SK-N-SH (cell line): Measurements from ENCODE around the gene INO80C. TPM values are rescaled to one million over a fixed set of nuclear protein-coding genes. Genes with fewer than 3 reads are reported as not detected.
"Not testable (repeated sequence)": the region's sequence is repeated elsewhere in the genome, so short reads cannot be mapped to it uniquely, and the experiment has no call there.

Source experiments
- CTCF ChIA-PET: fragments of 300-600, 350-600 bp; formaldehyde crosslinking; extraction: SDS; loops from one replicate; lab custom pipeline; 2021; lab: Yijun Ruan, JAX
- POLR2A ChIA-PET: fragments of 350-600 bp; sonication (Branson Sonifier 250); formaldehyde crosslinking; extraction: SDS; loops from one replicate; lab custom pipeline; 2020; ENCODE audit warnings: antibody characterized with exemption, inconsistent platforms; lab: Yijun Ruan, JAX
- DNase-seq: peaks from one replicate; pipeline ENCODE4 v3.0.0; 2012
- H2AFZ ChIP-seq: fragments of 200-600 bp; sonication (generic); 2 replicates; pipeline ENCODE4 v1.8.1; 2016; ENCODE audit warnings: antibody characterized with exemption, mild to moderate bottlenecking, low read depth
- H3F3A ChIP-seq: fragments of 200-600 bp; sonication (generic); replicated peaks from 2 replicates; pipeline ENCODE3; 2016; ENCODE audit warnings: antibody characterized with exemption, mild to moderate bottlenecking; ENCODE audit not compliant: insufficient read depth
- H3K27ac ChIP-seq, 2 experiments: fragments of 200-500 bp in 1 of 2; fragments of 200-600 bp in 1 of 2; sonication (Bioruptor generic) in 1 of 2; sonication (generic), shearing (Covaris generic) in 1 of 2; 2 replicates each; pipeline versions ENCODE4 v1.5.1 to v1.6.1; 2014 to 2016; ENCODE audit warnings: low read depth in 2 of 2, inconsistent platforms in 1 of 2, low read length in 1 of 2, mild to moderate bottlenecking in 1 of 2, mixed read lengths in 1 of 2
- H3K27me3 ChIP-seq: fragments of 200-600 bp; sonication (generic), shearing (Covaris generic); 2 replicates; pipeline ENCODE4 v1.6.1; 2016; ENCODE audit warnings: mixed run types; ENCODE audit not compliant: insufficient read depth
- H3K36me3 ChIP-seq, 2 experiments: fragments of 200-500 bp in 1 of 2; fragments of 200-600 bp in 1 of 2; sonication (Bioruptor generic) in 1 of 2; sonication (generic) in 1 of 2; replicated peaks in 1 of 2; 2 replicates each; pipeline versions ENCODE3 to v1.5.1; 2014 to 2016; ENCODE audit warnings: low read length in 1 of 2, mild to moderate bottlenecking in 1 of 2; ENCODE audit not compliant: insufficient read depth in 2 of 2, control insufficient read depth in 1 of 2
- H3K4me1 ChIP-seq, 2 experiments: fragments of 200-500 bp in 1 of 2; fragments of 200-600 bp in 1 of 2; sonication (Bioruptor generic) in 1 of 2; sonication (generic), shearing (Covaris generic) in 1 of 2; 2 replicates each; pipeline versions ENCODE4 v1.5.1 to v1.6.1; 2014 to 2016; ENCODE audit warnings: low read depth in 1 of 2, low read length in 1 of 2, mixed run types in 1 of 2; ENCODE audit not compliant: insufficient read depth in 2 of 2, control insufficient read depth in 1 of 2
- H3K4me2 ChIP-seq: fragments of 200-600 bp; sonication (generic), shearing (Covaris generic); 2 replicates; pipeline ENCODE4 v1.6.1; 2017; ENCODE audit warnings: mixed run types
- H3K4me3 ChIP-seq, 2 experiments: fragments of 200-500 bp in 1 of 2; fragments of 200-600 bp in 1 of 2; sonication (Bioruptor generic) in 1 of 2; sonication (generic), shearing (Covaris generic) in 1 of 2; 2 replicates each; pipeline versions ENCODE4 v1.5.1 to v1.8.1; 2014 to 2016; ENCODE audit warnings: low read depth in 2 of 2, inconsistent platforms in 1 of 2, low read length in 1 of 2, mild to moderate bottlenecking in 1 of 2, mixed read lengths in 1 of 2, moderate library complexity in 1 of 2
- H3K79me2 ChIP-seq: fragments of 200-600 bp; sonication (generic); 2 replicates; pipeline ENCODE4 v1.8.1; 2017; ENCODE audit warnings: mild to moderate bottlenecking; ENCODE audit not compliant: insufficient read depth
- H3K9ac ChIP-seq: fragments of 200-600 bp; sonication (generic); 2 replicates; pipeline ENCODE4 v1.6.1; 2017; ENCODE audit warnings: mixed run types
- H3K9me2 ChIP-seq: fragments of 200-600 bp; sonication (generic); 2 replicates; pipeline ENCODE4 v1.6.1; 2017; ENCODE audit warnings: mixed run types
- H3K9me3 ChIP-seq: fragments of 200-600 bp; sonication (generic); 2 replicates; pipeline ENCODE4 v1.6.1; 2017; ENCODE audit warnings: mixed run types, mild to moderate bottlenecking, moderate library complexity
- H4K20me1 ChIP-seq: fragments of 200-600 bp; sonication (generic); 2 replicates; pipeline ENCODE4 v1.6.1; 2017; ENCODE audit warnings: mild to moderate bottlenecking, mixed run types; ENCODE audit not compliant: insufficient read depth
- CHD2 ChIP-seq: fragments of 150-350 bp; IDR thresholded peaks from 2 replicates; pipeline ENCODE4 v1.6.1; 2018; ENCODE audit warnings: low read length; ENCODE audit not compliant: partially characterized antibody
- EP300 ChIP-seq, 2 experiments: IDR thresholded peaks; 2 replicates each; pipeline versions ENCODE4 v1.4.0 to v1.6.1; 2012; ENCODE audit warnings: borderline replicate concordance in 1 of 2, low read depth in 1 of 2, low read length in 1 of 2
- FOSL2 ChIP-seq: IDR thresholded peaks from 2 replicates; pipeline ENCODE4 v1.4.0; 2012; ENCODE audit warnings: low read depth, mild to moderate bottlenecking, moderate library complexity, borderline replicate concordance
- GABPA ChIP-seq: IDR thresholded peaks from 2 replicates; pipeline ENCODE4 v1.4.0; 2012; ENCODE audit warnings: low read depth, mild to moderate bottlenecking
- POLR2AphosphoS5 ChIP-seq: IDR thresholded peaks from 2 replicates; pipeline ENCODE4 v1.6.1; 2012; ENCODE audit warnings: low read depth, low read length
- RFX5 ChIP-seq: IDR thresholded peaks from 2 replicates; pipeline ENCODE4 v1.6.1; 2012; ENCODE audit warnings: mild to moderate bottlenecking, improper control_type of control experiment, low read length
- WGBS: methylation state at CpG from one replicate; pipeline ENCODE4 v1.1.6; 2017; ENCODE audit warnings: low lambda C conversion rate; 5-methylcytosine and 5-hydroxymethylcytosine counted together
- polyA plus RNA-seq, 3 experiments: library from polyadenylated mRNA; depleted of rRNA; stranded (reverse); fragments of >200 nt; gene quantifications; 2 replicates each; pipeline ENCODE4 v1.2.3, GENCODE V29; 2012
- TF ChIP-seq, protein P1 (sequence below): IDR thresholded peaks from 2 replicates; pipeline ENCODE4 v1.4.0; 2012; ENCODE audit warnings: low read depth, borderline replicate concordance
- TF ChIP-seq, protein P2 (sequence below): fragments of 150-350 bp; IDR thresholded peaks from 2 replicates; pipeline ENCODE4 v1.6.1; 2017; ENCODE audit warnings: antibody characterized with exemption, low read length, low read depth, borderline replicate concordance
- TF ChIP-seq, protein P3 (sequence below): IDR thresholded peaks from 2 replicates; pipeline ENCODE4 v1.4.0; 2012; ENCODE audit warnings: low read depth, borderline replicate concordance
- TF ChIP-seq, protein P4 (sequence below): fragments of 200-600 bp; sonication (generic); IDR thresholded peaks from 2 replicates; pipeline ENCODE4 v1.6.1; 2017; ENCODE audit warnings: antibody characterized with exemption, mild to moderate bottlenecking, moderate library complexity

INO80C gene
- polyA plus RNA-seq, 1 of the 3 experiments (the other 2 are of a cell fraction) = 17.0 TPM

DNA sequence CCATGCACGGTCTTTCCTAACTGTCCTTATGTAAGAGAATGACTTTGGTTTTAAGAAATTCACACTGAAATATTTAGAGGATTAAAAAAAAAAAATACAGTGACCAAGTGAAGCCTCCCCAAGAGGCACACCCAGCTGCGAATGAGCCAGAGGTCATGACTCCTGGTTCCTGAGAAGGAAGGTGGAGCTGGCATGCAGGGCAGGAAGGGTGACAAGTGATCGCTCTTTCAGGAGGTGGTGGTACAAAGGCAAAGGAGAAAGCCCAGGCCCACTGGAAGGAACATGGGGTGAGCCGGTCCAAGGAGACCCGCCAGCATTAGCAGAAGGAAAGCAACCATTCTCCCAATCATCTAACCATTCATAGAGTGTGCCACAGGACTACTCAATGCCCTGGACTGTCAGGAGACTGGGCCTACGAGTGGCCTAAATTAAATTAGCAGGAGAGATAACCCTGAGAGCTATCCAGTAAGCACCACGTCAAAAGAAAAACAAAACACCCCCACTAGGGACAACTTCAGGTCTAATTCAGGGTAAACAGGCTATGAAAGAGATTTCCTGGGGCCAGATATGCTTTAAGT lies 7.8 kb downstream of the INO80C start:
- Histone ChIP-seq H3K27me3 (no peaks in the 10 kb centered on the region), H3K4me3 (no peak overlapping the region), H2AFZ (no peak overlapping the region), H3K4me2 (no peak overlapping the region), H4K20me1 (no peaks in the 10 kb centered on the region), H3K27ac (no peak overlapping the region)
- CTCF ChIA-PET = interaction anchor here (1.4 kb wide), 1 partner anchor 82 kb away, joined by 5 read pairs; no protein-coding TSS in a partner anchor
- peak; percentile 44 for DNase-seq
- TF ChIP-seq EP300 (IDR thresholded peaks at IDR 0.05; ENCODE audit: borderline replicate concordance in 1 of 2, low read depth in 1 of 2, low read length in 1 of 2) = no peak
- TF ChIP-seq, protein P1, sequence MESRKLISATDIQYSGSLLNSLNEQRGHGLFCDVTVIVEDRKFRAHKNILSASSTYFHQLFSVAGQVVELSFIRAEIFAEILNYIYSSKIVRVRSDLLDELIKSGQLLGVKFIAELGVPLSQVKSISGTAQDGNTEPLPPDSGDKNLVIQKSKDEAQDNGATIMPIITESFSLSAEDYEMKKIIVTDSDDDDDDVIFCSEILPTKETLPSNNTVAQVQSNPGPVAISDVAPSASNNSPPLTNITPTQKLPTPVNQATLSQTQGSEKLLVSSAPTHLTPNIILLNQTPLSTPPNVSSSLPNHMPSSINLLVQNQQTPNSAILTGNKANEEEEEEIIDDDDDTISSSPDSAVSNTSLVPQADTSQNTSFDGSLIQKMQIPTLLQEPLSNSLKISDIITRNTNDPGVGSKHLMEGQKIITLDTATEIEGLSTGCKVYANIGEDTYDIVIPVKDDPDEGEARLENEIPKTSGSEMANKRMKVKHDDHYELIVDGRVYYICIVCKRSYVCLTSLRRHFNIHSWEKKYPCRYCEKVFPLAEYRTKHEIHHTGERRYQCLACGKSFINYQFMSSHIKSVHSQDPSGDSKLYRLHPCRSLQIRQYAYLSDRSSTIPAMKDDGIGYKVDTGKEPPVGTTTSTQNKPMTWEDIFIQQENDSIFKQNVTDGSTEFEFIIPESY = no peak
- TF ChIP-seq GABPA = no peak
- TF ChIP-seq RFX5 = no peak
- TF ChIP-seq CHD2 = no peak
- TF ChIP-seq, protein P2, sequence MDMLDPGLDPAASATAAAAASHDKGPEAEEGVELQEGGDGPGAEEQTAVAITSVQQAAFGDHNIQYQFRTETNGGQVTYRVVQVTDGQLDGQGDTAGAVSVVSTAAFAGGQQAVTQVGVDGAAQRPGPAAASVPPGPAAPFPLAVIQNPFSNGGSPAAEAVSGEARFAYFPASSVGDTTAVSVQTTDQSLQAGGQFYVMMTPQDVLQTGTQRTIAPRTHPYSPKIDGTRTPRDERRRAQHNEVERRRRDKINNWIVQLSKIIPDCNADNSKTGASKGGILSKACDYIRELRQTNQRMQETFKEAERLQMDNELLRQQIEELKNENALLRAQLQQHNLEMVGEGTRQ = no peak
- TF ChIP-seq, protein P3, sequence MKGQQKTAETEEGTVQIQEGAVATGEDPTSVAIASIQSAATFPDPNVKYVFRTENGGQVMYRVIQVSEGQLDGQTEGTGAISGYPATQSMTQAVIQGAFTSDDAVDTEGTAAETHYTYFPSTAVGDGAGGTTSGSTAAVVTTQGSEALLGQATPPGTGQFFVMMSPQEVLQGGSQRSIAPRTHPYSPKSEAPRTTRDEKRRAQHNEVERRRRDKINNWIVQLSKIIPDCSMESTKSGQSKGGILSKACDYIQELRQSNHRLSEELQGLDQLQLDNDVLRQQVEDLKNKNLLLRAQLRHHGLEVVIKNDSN = no peak
- no peak for TF ChIP-seq FOSL2
- no peak for TF ChIP-seq POLR2AphosphoS5
- TF ChIP-seq, protein P4, sequence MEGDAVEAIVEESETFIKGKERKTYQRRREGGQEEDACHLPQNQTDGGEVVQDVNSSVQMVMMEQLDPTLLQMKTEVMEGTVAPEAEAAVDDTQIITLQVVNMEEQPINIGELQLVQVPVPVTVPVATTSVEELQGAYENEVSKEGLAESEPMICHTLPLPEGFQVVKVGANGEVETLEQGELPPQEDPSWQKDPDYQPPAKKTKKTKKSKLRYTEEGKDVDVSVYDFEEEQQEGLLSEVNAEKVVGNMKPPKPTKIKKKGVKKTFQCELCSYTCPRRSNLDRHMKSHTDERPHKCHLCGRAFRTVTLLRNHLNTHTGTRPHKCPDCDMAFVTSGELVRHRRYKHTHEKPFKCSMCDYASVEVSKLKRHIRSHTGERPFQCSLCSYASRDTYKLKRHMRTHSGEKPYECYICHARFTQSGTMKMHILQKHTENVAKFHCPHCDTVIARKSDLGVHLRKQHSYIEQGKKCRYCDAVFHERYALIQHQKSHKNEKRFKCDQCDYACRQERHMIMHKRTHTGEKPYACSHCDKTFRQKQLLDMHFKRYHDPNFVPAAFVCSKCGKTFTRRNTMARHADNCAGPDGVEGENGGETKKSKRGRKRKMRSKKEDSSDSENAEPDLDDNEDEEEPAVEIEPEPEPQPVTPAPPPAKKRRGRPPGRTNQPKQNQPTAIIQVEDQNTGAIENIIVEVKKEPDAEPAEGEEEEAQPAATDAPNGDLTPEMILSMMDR = no peak
- TF ChIP-seq, all 33 proteins: peak for 0
- Histone ChIP-seq H3K9me3 (no peaks in the 10 kb centered on the region), H3K36me3 (no peaks in the 10 kb centered on the region), H3F3A (no peaks in the 10 kb centered on the region), H3K9ac (no peak overlapping the region), H3K4me1 (peaks cover 0 to 14% of the 10 kb centered on the region in 2 experiments; a peak in 1 of 4 replicates), H3K9me2 (no peaks in the 10 kb centered on the region), H3K79me2 (peaks cover 8% of the 10 kb centered on the region; the same call in 1 of the 2 replicates)
- WGBS = 82% methylated on average over 7 of the region's 7 CpGs
- POLR2A ChIA-PET = no interaction called here

DNA sequence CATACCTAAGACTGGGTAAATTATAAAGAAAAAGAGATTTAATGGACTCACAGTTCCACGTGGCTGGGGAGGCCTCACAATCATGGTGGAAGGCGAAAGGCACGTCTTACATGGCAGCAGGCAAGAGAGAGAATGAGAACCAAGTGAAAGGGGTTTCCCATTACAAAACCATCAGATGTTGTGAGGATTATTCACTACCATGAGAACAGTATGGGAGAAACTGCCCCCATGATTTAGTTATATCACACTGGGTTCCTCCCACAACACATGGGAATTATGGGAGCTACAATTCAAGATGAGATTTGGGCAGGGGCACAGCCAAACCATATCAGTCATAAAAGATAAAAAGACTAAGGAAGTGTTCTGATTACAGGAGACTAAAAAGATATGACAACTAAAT lies 8.5 kb downstream of the INO80C start:
- H3K9me3 ChIP-seq, DNase-seq, POLR2A ChIA-PET, H3K79me2 ChIP-seq, H3K27me3 ChIP-seq, H3F3A ChIP-seq, H3K27ac ChIP-seq, H3K4me2 ChIP-seq, CTCF ChIA-PET, H2AFZ ChIP-seq, H3K4me3 ChIP-seq, H3K9me2 ChIP-seq, H3K36me3 ChIP-seq, H3K9ac ChIP-seq, H4K20me1 ChIP-seq: not testable (repeated sequence)
- WGBS = 80% methylated on average over 3 of the region's 3 CpGs
- peaks cover 0 to 14% of the 10 kb centered on the region in 2 experiments; a peak in 1 of 4 replicates for H3K4me1 ChIP-seq

DNA sequence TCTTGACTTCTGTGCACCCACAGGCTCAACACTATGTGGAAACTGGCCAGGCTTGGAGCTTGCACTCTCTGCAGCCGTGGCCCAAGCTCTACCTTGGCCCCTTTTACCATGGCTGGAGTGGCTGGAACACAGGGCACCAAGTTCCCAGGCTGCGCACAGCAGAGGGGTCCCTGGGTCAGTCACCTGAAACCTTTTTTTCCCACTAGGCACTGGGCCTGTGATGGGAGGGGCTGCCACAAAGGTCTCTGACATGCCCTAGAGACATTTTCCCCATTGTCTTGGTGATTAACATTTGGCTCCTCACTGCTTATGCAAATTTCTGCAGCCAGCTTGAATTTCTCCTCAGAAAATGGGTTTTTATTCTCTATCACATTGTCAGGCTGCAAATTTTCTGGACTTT lies 9.4 kb downstream of the INO80C start:
- H3K4me2 ChIP-seq, H3K27me3 ChIP-seq, H3K4me3 ChIP-seq, H3K9me3 ChIP-seq, H3K9me2 ChIP-seq, H2AFZ ChIP-seq, POLR2A ChIA-PET, H3K27ac ChIP-seq, CTCF ChIA-PET, H3K9ac ChIP-seq, DNase-seq, H3K36me3 ChIP-seq, H3F3A ChIP-seq, H3K79me2 ChIP-seq, H4K20me1 ChIP-seq: not testable (repeated sequence)
- WGBS = no CpG with 5 or more reads among the region's 2 CpGs
- H3K4me1 ChIP-seq = peaks cover 0 to 14% of the 10 kb centered on the region in 2 experiments; a peak in 1 of 4 replicates

DNA sequence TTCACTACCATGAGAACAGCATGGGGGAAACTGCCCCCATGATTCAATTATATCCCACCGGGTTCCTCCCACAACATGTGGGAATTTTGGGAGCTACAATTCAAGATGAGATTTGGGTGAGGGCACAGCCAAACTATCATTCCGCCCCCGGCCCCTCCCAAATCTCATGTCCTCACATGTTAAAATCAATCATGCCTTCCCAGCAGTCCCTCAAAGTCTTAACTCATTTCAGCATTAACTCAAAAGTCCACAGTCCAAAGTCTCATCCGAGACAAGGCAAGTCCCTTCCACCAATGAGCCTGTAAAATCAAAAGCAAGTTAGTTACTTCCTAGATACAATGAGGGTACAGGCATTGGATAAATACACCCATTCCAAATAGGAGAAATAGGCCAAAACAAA lies 10.2 kb downstream of the INO80C start:
- DNase-seq, H2AFZ ChIP-seq, H4K20me1 ChIP-seq, H3K79me2 ChIP-seq, H3K36me3 ChIP-seq, H3F3A ChIP-seq, H3K4me3 ChIP-seq, POLR2A ChIA-PET, CTCF ChIA-PET, H3K9ac ChIP-seq, H3K27ac ChIP-seq, H3K9me3 ChIP-seq, H3K9me2 ChIP-seq, H3K4me2 ChIP-seq, H3K27me3 ChIP-seq: not testable (repeated sequence)
- peaks cover 0 to 14% of the 10 kb centered on the region in 2 experiments; a peak in 1 of 4 replicates for H3K4me1 ChIP-seq
- WGBS = 84% methylated on average over 4 of the region's 4 CpGs
